Measurements from ENCODE around the gene BLOC1S6.
A peak's percentile ranks its signal among the peaks of the same experiment; 100 is the strongest.
"Not testable (repeated sequence)": the region's sequence is repeated elsewhere in the genome, so short reads cannot be mapped to it uniquely, and the experiment has no call there.

BLOC1S6 gene

GRCh38 chr15:45644437-45644836 lies 57.3 kb downstream of the BLOC1S6 start:
- no peak overlapping the region for H3K27ac ChIP-seq (ENCODE audit: low read depth, low read length)
- H3K4me3 ChIP-seq (ENCODE audit: low read depth in 1 of 2, low read length in 2 of 2), result no peak overlapping the region

GRCh38 chr15:45645026-45645980 lies 58.1 kb downstream of the BLOC1S6 start:
- Histone ChIP-seq H3K27ac (ENCODE audit: low read depth, low read length) (peak overlapping the region; percentile 42), H3K27me3 (ENCODE audit: control insufficient read depth in 1 of 2, insufficient read depth in 2 of 2, low read length in 2 of 2) (no peaks in the 10 kb centered on the region), H3K9me3 (ENCODE audit: low read length) (no peaks in the 10 kb centered on the region), H3K4me3 (ENCODE audit: low read depth in 1 of 2, low read length in 2 of 2) (no peak overlapping the region), H3K4me1 (ENCODE audit: insufficient read depth, low read length) (peaks cover 66% of the 10 kb centered on the region), H3K36me3 (ENCODE audit: insufficient read depth, low read length) (no peaks in the 10 kb centered on the region), H3K9ac (ENCODE audit: low read length) (no peak overlapping the region)

More at GRCh38 chr15:45644437-45644836, 57.3 kb downstream of the BLOC1S6 start:
- no peaks in the 10 kb centered on the region for H3K9me3 ChIP-seq (ENCODE audit: low read length)
- H3K36me3 ChIP-seq (ENCODE audit: insufficient read depth, low read length), result no peaks in the 10 kb centered on the region
- H3K9ac ChIP-seq (ENCODE audit: low read length), result no peak overlapping the region
- peaks cover 72% of the 10 kb centered on the region for H3K4me1 ChIP-seq (ENCODE audit: insufficient read depth, low read length)
- no peaks in the 10 kb centered on the region for H3K27me3 ChIP-seq (ENCODE audit: control insufficient read depth in 1 of 2, insufficient read depth in 2 of 2, low read length in 2 of 2)

DNA sequence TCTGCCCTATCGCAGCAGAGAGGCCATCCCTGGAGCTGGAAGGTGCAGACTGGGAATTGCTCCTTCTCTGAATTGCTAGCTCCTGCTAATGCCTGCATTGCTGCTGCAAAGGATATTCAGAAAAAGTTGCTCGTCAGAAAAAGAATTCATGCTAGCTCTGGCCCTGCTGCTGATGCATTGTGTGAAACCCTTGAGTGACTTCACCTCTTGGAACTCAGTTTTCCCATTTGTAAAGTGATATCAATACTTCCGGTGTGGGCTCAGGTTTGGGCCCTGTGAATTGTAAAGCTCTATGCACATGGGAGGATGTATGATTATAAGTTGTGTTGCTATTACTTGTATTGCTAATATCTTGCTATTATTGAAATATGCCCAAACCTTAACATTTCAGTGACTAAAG lies 59.0 kb downstream of the BLOC1S6 start:
- H3K36me3 ChIP-seq (ENCODE audit: insufficient read depth, low read length), result no peaks in the 10 kb centered on the region
- H3K4me3 ChIP-seq (ENCODE audit: low read depth in 1 of 2, low read length in 2 of 2), result no peak overlapping the region
- no peaks in the 10 kb centered on the region for H3K27me3 ChIP-seq (ENCODE audit: control insufficient read depth in 1 of 2, insufficient read depth in 2 of 2, low read length in 2 of 2)
- H3K4me1 ChIP-seq (ENCODE audit: insufficient read depth, low read length), result peaks cover 59% of the 10 kb centered on the region
- no peaks in the 10 kb centered on the region for H3K9me3 ChIP-seq (ENCODE audit: low read length)
- peak overlapping the region; percentile 42 for H3K27ac ChIP-seq (ENCODE audit: low read depth, low read length)
- H3K9ac ChIP-seq (ENCODE audit: low read length), result no peak overlapping the region

GRCh38 chr15:45647828-45648227 lies 60.6 kb downstream of the BLOC1S6 start:
- no peaks in the 10 kb centered on the region for H3K36me3 ChIP-seq (ENCODE audit: insufficient read depth, low read length)
- no peak overlapping the region for H3K27ac ChIP-seq (ENCODE audit: low read depth, low read length)
- no peaks in the 10 kb centered on the region for H3K9me3 ChIP-seq (ENCODE audit: low read length)
- H3K4me3 ChIP-seq (ENCODE audit: low read depth in 1 of 2, low read length in 2 of 2), result no peak overlapping the region
- no peaks in the 10 kb centered on the region for H3K27me3 ChIP-seq (ENCODE audit: control insufficient read depth in 1 of 2, insufficient read depth in 2 of 2, low read length in 2 of 2)
- H3K9ac ChIP-seq (ENCODE audit: low read length), result no peak overlapping the region
- H3K4me1 ChIP-seq (ENCODE audit: insufficient read depth, low read length), result peaks cover 44% of the 10 kb centered on the region

GRCh38 chr15:45648521-45649200 lies 61.5 kb downstream of the BLOC1S6 start:
- Histone ChIP-seq H3K9ac (ENCODE audit: low read length) (no peak overlapping the region), H3K36me3 (ENCODE audit: insufficient read depth, low read length) (no peaks in the 10 kb centered on the region), H3K27me3 (ENCODE audit: control insufficient read depth in 1 of 2, insufficient read depth in 2 of 2, low read length in 2 of 2) (no peaks in the 10 kb centered on the region), H3K4me3 (ENCODE audit: low read depth in 1 of 2, low read length in 2 of 2) (no peak overlapping the region), H3K27ac (ENCODE audit: low read depth, low read length) (no peak overlapping the region), H3K9me3 (ENCODE audit: low read length) (no peaks in the 10 kb centered on the region), H3K4me1 (ENCODE audit: insufficient read depth, low read length) (peaks cover 52% of the 10 kb centered on the region)

DNA sequence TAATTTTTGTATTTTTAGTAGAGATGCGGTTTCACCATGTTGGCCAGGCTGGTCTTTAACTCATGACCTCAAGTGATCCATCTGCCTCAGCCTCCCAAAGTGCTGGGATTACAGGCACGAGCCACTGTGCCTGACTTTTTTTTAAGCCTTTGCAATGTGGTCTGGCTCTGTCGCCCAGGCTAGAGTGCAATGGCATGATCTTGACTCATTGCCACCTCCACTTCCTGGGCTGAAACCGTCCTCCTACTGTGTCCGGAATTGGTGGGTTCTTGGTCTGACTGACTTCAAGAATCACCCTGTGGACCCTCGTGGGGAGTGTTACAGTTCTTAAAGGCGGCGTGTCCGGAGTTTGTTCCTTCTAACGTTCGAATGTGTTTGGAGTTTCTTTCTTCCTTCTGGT lies 62.8 kb downstream of the BLOC1S6 start:
- not testable (repeated sequence) for H3K36me3 ChIP-seq (ENCODE audit: insufficient read depth, low read length); H3K4me3 ChIP-seq (ENCODE audit: low read depth in 1 of 2, low read length in 2 of 2); H3K9ac ChIP-seq (ENCODE audit: low read length); H3K27ac ChIP-seq (ENCODE audit: low read depth, low read length); H3K9me3 ChIP-seq (ENCODE audit: low read length); H3K27me3 ChIP-seq (ENCODE audit: control insufficient read depth in 1 of 2, insufficient read depth in 2 of 2, low read length in 2 of 2)
- peaks cover 58% of the 10 kb centered on the region for H3K4me1 ChIP-seq (ENCODE audit: insufficient read depth, low read length)

GRCh38 chr15:45650889-45651525 lies 63.8 kb downstream of the BLOC1S6 start:
- H3K9ac ChIP-seq (ENCODE audit: low read length), result no peak overlapping the region
- H3K27ac ChIP-seq (ENCODE audit: low read depth, low read length), result no peak overlapping the region
- no peaks in the 10 kb centered on the region for H3K36me3 ChIP-seq (ENCODE audit: insufficient read depth, low read length)
- H3K27me3 ChIP-seq (ENCODE audit: control insufficient read depth in 1 of 2, insufficient read depth in 2 of 2, low read length in 2 of 2), result no peaks in the 10 kb centered on the region
- H3K9me3 ChIP-seq (ENCODE audit: low read length), result no peaks in the 10 kb centered on the region
- H3K4me1 ChIP-seq (ENCODE audit: insufficient read depth, low read length), result peaks cover 49% of the 10 kb centered on the region
- H3K4me3 ChIP-seq (ENCODE audit: low read depth in 1 of 2, low read length in 2 of 2), result no peak overlapping the region

GRCh38 chr15:45653702-45654424 lies 66.7 kb downstream of the BLOC1S6 start:
- Histone ChIP-seq H3K27me3 (ENCODE audit: control insufficient read depth in 1 of 2, insufficient read depth in 2 of 2, low read length in 2 of 2) (no peaks in the 10 kb centered on the region), H3K4me1 (ENCODE audit: insufficient read depth, low read length) (peaks cover 52% of the 10 kb centered on the region), H3K4me3 (ENCODE audit: low read depth in 1 of 2, low read length in 2 of 2) (no peak overlapping the region), H3K9ac (ENCODE audit: low read length) (no peak overlapping the region), H3K27ac (ENCODE audit: low read depth, low read length) (no peak overlapping the region), H3K36me3 (ENCODE audit: insufficient read depth, low read length) (no peaks in the 10 kb centered on the region), H3K9me3 (ENCODE audit: low read length) (no peaks in the 10 kb centered on the region)

GRCh38 chr15:45654749-45655148 lies 67.6 kb downstream of the BLOC1S6 start:
- H3K4me1 ChIP-seq (ENCODE audit: insufficient read depth, low read length), result peaks cover 56% of the 10 kb centered on the region
- H3K27ac ChIP-seq (ENCODE audit: low read depth, low read length), result no peak overlapping the region
- H3K9me3 ChIP-seq (ENCODE audit: low read length), result no peaks in the 10 kb centered on the region
- H3K4me3 ChIP-seq (ENCODE audit: low read depth in 1 of 2, low read length in 2 of 2), result no peak overlapping the region
- H3K36me3 ChIP-seq (ENCODE audit: insufficient read depth, low read length), result no peaks in the 10 kb centered on the region
- H3K9ac ChIP-seq (ENCODE audit: low read length), result no peak overlapping the region
- H3K27me3 ChIP-seq (ENCODE audit: control insufficient read depth in 1 of 2, insufficient read depth in 2 of 2, low read length in 2 of 2), result no peaks in the 10 kb centered on the region

GRCh38 chr15:45657254-45657653 lies 70.1 kb downstream of the BLOC1S6 start:
- no peak overlapping the region for H3K4me3 ChIP-seq (ENCODE audit: low read depth in 1 of 2, low read length in 2 of 2)

More at GRCh38 chr15:45657254-45657653, 70.1 kb downstream of the BLOC1S6 start:
- Histone ChIP-seq H3K9ac (ENCODE audit: low read length) (no peak overlapping the region), H3K27me3 (ENCODE audit: control insufficient read depth in 1 of 2, insufficient read depth in 2 of 2, low read length in 2 of 2) (no peaks in the 10 kb centered on the region), H3K36me3 (ENCODE audit: insufficient read depth, low read length) (peaks cover 6% of the 10 kb centered on the region), H3K27ac (ENCODE audit: low read depth, low read length) (no peak overlapping the region), H3K4me1 (ENCODE audit: insufficient read depth, low read length) (peaks cover 68% of the 10 kb centered on the region), H3K9me3 (ENCODE audit: low read length) (no peaks in the 10 kb centered on the region)
